ENCODE data around the gene BMP6.

The BMP6 gene

DNA sequence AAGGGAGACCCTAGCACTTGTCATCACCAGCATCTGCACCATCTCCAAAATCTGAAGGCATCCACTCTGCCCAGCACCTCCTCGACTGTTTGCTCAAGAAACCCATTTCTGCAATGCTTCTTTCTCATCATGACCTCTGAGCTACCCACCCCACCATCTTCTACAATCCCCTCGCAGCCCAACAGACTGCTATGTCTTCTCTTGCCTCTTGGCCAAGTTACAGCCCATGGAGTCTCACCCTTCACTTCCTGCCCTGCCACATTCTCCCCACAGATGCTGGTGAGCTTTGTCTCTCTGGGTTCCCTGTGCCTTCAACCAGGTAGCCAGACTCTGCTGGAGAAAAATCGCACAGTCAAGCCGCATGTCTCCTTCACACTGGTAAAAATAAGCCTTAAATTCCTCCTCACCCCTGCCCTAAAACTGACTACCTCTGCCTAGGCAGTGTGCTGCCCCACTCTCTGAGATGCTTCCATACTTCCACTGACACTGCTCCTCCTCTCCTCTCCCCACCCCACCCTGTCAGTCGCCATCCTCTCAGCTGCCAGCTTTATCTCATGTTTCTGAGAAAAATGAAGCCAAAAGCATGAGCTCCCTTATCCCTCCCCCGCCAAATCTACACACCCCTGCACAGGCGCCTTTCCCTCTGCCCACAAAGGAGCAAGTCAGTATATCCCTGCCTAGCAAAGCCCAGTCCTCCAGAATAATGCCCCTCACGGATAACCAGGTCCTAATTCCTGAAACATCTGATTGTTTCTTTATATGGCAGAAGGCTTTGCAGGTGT lies 187.0 kb downstream of the BMP6 start:
- H3K4me3 ChIP-seq (ENCODE audit: insufficient read depth, low read depth, low read length, poor library complexity, severe bottlenecking): no peak overlapping the region
- H3K4me1 ChIP-seq (ENCODE audit: control insufficient read depth, insufficient read depth, low read length, poor library complexity, severe bottlenecking): peaks cover 12% of the 10 kb centered on the region
- no peaks in the 10 kb centered on the region for H3K27me3 ChIP-seq (replicated peaks; ENCODE audit: control insufficient read depth, insufficient read depth, low read length, poor library complexity, severe bottlenecking)
- no peak for DNase-seq
- no peaks in the 10 kb centered on the region for H3K9me3 ChIP-seq (ENCODE audit: control insufficient read depth, low read length)
- no peak overlapping the region for H3K27ac ChIP-seq (ENCODE audit: insufficient read depth, low read length, poor library complexity, severe bottlenecking)
- no peaks in the 10 kb centered on the region for H3K36me3 ChIP-seq (ENCODE audit: control insufficient read depth, insufficient read depth, low read length)

DNA sequence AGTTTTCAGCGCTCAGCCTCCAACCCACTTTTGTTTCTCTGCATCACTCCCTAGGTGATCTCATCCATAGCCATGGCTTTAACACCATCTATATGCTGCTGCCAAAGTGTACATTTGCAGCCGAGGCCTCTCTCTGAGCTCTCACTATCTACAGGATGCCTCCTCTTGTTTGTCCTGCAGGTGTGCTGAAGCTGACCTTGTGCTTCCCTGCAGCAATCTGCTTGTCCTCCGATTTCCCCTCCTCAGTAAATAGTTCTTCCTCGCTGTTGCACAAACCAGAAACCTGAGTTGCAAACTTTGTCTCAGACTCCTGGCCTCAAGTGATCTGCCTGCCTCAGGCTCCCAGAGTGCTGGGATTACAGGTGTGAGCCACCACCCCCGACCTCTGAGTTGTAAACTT lies 188.4 kb downstream of the BMP6 start:
- Histone ChIP-seq H3K9me3 (ENCODE audit: control insufficient read depth, low read length) (no peaks in the 10 kb centered on the region), H3K27me3 (replicated peaks; ENCODE audit: control insufficient read depth, insufficient read depth, low read length, poor library complexity, severe bottlenecking) (peaks cover 5% of the 10 kb centered on the region), H3K27ac (ENCODE audit: insufficient read depth, low read length, poor library complexity, severe bottlenecking) (no peak overlapping the region), H3K36me3 (ENCODE audit: control insufficient read depth, insufficient read depth, low read length) (no peaks in the 10 kb centered on the region), H3K4me3 (ENCODE audit: insufficient read depth, low read depth, low read length, poor library complexity, severe bottlenecking) (no peak overlapping the region), H3K4me1 (ENCODE audit: control insufficient read depth, insufficient read depth, low read length, poor library complexity, severe bottlenecking) (peaks cover 9% of the 10 kb centered on the region)
- DNase-seq: no peak

DNA sequence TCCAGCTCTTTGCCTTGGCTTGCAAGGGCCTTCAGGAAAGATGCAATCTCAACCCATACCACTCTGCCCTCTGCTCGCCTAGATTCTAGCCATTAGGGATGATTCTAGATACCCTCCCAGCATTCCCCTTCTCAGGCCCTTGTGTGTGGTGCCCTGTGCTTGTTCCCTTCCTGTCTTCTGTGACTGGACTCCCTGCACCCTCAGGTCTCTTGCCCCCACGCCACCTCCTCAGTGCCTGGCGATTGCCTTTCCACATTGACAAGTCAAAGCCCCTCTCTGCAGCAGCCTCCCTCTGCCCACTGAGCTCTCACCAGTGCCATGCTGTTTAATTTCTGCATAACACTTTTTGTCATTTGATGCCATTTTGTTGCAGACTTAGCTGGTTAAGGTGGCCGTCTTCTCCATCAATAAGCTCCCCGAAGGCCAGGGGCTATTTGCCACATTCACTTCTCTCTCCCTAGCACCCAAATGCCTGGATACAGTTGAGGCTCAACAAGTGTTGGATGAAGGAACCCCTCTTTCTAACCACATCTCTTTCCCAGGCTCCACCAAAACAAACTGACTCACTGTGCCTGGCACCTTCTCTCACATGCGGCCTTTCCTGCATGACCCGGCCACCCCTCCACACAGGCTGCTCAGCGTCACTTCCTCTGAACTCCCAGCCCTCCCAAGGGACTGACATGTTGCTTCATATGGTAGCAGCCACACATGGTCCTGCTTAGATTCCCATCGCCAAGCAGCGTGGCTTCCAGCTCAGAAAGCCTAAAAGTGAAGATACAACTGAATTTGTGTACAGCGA lies 189.3 kb downstream of the BMP6 start:
- DNase-seq: no peak
- H3K4me3 ChIP-seq (ENCODE audit: insufficient read depth, low read depth, low read length, poor library complexity, severe bottlenecking): no peak overlapping the region

DNA sequence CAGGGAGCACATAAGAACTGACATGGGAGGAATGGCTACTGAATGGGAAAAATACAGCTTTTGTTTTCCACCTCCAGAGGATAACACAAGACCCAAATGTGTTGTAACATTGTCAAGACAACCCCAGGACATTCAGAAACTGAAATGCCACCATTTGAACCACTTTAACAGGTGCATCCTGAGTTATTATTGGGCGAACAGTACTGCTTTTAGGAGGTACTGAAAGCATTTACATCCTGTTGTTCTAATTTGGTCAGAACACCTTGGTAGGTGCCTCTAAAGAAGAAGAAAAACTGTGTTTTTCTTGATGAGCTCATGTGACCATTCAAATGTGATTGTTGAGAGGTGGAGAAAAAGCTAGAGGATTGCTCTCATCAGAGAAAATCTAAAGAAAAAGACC lies 191.1 kb downstream of the BMP6 start:
- no peak overlapping the region for H3K4me3 ChIP-seq (ENCODE audit: insufficient read depth, low read depth, low read length, poor library complexity, severe bottlenecking)
- no peak overlapping the region for H3K27ac ChIP-seq (ENCODE audit: insufficient read depth, low read length, poor library complexity, severe bottlenecking)
- no peaks in the 10 kb centered on the region for H3K9me3 ChIP-seq (ENCODE audit: control insufficient read depth, low read length)
- no peaks in the 10 kb centered on the region for H3K36me3 ChIP-seq (ENCODE audit: control insufficient read depth, insufficient read depth, low read length)
- no peak for DNase-seq
- H3K4me1 ChIP-seq (ENCODE audit: control insufficient read depth, insufficient read depth, low read length, poor library complexity, severe bottlenecking): no peaks in the 10 kb centered on the region
- peaks cover 6% of the 10 kb centered on the region for H3K27me3 ChIP-seq (replicated peaks; ENCODE audit: control insufficient read depth, insufficient read depth, low read length, poor library complexity, severe bottlenecking)

More for the DNA sequence above, 189.3 kb downstream of the BMP6 start:
- Histone ChIP-seq H3K27me3 (replicated peaks; ENCODE audit: control insufficient read depth, insufficient read depth, low read length, poor library complexity, severe bottlenecking) (peaks cover 6% of the 10 kb centered on the region), H3K4me1 (ENCODE audit: control insufficient read depth, insufficient read depth, low read length, poor library complexity, severe bottlenecking) (peaks cover 4% of the 10 kb centered on the region), H3K36me3 (ENCODE audit: control insufficient read depth, insufficient read depth, low read length) (no peaks in the 10 kb centered on the region), H3K9me3 (ENCODE audit: control insufficient read depth, low read length) (no peaks in the 10 kb centered on the region), H3K27ac (ENCODE audit: insufficient read depth, low read length, poor library complexity, severe bottlenecking) (no peak overlapping the region)

DNA sequence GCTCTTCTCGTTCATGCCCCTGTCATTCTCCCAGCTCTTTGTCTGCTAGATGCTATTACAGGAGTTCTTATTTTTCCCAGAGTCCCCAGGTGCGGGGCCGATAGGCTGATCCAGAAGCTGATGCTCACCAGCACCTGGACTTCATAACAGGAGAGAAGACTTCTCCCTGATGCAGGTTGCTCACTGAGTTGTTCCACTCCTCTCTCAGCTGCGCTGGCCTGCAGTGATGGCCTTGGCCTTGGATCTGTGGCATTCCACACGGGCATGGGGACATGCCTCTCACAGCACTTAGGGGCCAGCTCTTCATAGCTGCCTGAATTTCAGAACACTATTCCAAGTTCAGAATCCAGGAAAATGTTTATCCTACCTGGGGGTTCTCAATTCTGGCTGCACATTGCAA lies 191.8 kb downstream of the BMP6 start:
- no peak overlapping the region for H3K4me3 ChIP-seq (ENCODE audit: insufficient read depth, low read depth, low read length, poor library complexity, severe bottlenecking)
- no peaks in the 10 kb centered on the region for H3K9me3 ChIP-seq (ENCODE audit: control insufficient read depth, low read length)
- no peak for DNase-seq
- no peaks in the 10 kb centered on the region for H3K36me3 ChIP-seq (ENCODE audit: control insufficient read depth, insufficient read depth, low read length)
- peaks cover 6% of the 10 kb centered on the region for H3K27me3 ChIP-seq (replicated peaks; ENCODE audit: control insufficient read depth, insufficient read depth, low read length, poor library complexity, severe bottlenecking)
- no peaks in the 10 kb centered on the region for H3K4me1 ChIP-seq (ENCODE audit: control insufficient read depth, insufficient read depth, low read length, poor library complexity, severe bottlenecking)
- H3K27ac ChIP-seq (ENCODE audit: insufficient read depth, low read length, poor library complexity, severe bottlenecking): no peak overlapping the region

DNA sequence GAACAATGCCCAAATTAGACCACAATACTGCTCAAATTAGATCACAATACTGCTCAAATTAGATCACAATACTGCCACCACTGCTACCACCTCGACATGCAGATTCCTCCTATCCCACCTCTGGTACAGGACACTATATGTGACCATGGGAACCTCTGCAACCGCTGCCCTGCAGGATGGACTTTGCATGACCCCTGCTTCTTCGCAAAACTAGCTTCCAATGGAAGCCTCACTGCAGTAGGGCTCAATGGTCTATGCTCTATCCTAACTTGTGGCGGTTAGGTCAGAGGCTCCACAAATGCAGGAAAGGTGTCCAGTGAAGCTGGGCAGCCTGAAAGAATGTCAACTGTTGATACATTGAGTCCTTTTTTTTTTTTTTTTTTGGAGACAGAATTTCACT lies 192.5 kb downstream of the BMP6 start:
- no peaks in the 10 kb centered on the region for H3K36me3 ChIP-seq (ENCODE audit: control insufficient read depth, insufficient read depth, low read length)
- H3K9me3 ChIP-seq (ENCODE audit: control insufficient read depth, low read length): no peaks in the 10 kb centered on the region
- no peak overlapping the region for H3K4me3 ChIP-seq (ENCODE audit: insufficient read depth, low read depth, low read length, poor library complexity, severe bottlenecking)
- H3K27ac ChIP-seq (ENCODE audit: insufficient read depth, low read length, poor library complexity, severe bottlenecking): no peak overlapping the region
- peaks cover 6% of the 10 kb centered on the region for H3K27me3 ChIP-seq (replicated peaks; ENCODE audit: control insufficient read depth, insufficient read depth, low read length, poor library complexity, severe bottlenecking)
- no peak for DNase-seq
- no peaks in the 10 kb centered on the region for H3K4me1 ChIP-seq (ENCODE audit: control insufficient read depth, insufficient read depth, low read length, poor library complexity, severe bottlenecking)

DNA sequence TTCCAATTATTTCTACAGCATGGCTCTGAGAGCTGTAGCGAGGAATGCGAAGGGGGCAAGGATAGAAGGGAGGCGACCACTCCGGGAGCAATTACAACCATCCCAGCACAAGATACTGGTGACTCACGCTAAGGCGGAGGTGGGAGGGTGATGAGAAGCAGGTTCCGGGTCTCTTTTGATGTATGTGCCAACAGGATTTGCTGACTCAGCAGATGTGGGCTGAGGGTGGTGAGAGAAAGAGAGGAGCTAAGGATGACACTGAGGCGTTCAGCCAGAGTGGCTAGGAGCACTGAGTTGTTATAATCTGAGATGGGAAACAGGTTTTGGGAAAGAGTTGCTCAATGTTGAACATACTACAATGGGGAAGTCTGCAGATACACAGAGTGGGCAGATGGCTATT lies 194.0 kb downstream of the BMP6 start:
- no peak overlapping the region for H3K27ac ChIP-seq (ENCODE audit: insufficient read depth, low read length, poor library complexity, severe bottlenecking)
- H3K9me3 ChIP-seq (ENCODE audit: control insufficient read depth, low read length): no peaks in the 10 kb centered on the region
- H3K27me3 ChIP-seq (replicated peaks; ENCODE audit: control insufficient read depth, insufficient read depth, low read length, poor library complexity, severe bottlenecking): peaks cover 6% of the 10 kb centered on the region
- H3K4me1 ChIP-seq (ENCODE audit: control insufficient read depth, insufficient read depth, low read length, poor library complexity, severe bottlenecking): no peaks in the 10 kb centered on the region
- no peaks in the 10 kb centered on the region for H3K36me3 ChIP-seq (ENCODE audit: control insufficient read depth, insufficient read depth, low read length)
- no peak for DNase-seq
- H3K4me3 ChIP-seq (ENCODE audit: insufficient read depth, low read depth, low read length, poor library complexity, severe bottlenecking): no peak overlapping the region

DNA sequence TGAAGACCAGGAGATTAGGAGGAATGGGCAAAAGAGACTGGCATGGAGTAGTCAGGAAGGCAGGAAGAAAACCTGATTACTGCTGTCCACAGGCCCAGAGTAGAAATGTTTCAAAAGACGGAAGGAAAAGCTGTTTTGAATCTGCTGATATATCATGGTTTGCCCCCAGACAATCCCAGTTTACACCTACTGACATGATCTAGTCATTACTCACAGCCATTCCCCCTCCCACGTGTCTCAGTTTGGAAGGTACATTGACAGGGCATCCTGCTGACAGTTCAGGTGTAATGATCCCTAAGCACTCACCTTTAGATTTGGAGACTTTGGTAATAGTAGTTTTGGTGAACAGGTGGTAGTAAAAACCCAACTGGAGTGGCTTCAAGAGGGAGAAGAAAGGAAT lies 194.5 kb downstream of the BMP6 start:
- no peak for DNase-seq
- H3K4me3 ChIP-seq (ENCODE audit: insufficient read depth, low read depth, low read length, poor library complexity, severe bottlenecking): no peak overlapping the region
- peaks cover 6% of the 10 kb centered on the region for H3K27me3 ChIP-seq (replicated peaks; ENCODE audit: control insufficient read depth, insufficient read depth, low read length, poor library complexity, severe bottlenecking)
- H3K4me1 ChIP-seq (ENCODE audit: control insufficient read depth, insufficient read depth, low read length, poor library complexity, severe bottlenecking): no peaks in the 10 kb centered on the region
- no peaks in the 10 kb centered on the region for H3K36me3 ChIP-seq (ENCODE audit: control insufficient read depth, insufficient read depth, low read length)
- H3K9me3 ChIP-seq (ENCODE audit: control insufficient read depth, low read length): no peaks in the 10 kb centered on the region
- H3K27ac ChIP-seq (ENCODE audit: insufficient read depth, low read length, poor library complexity, severe bottlenecking): no peak overlapping the region

DNA sequence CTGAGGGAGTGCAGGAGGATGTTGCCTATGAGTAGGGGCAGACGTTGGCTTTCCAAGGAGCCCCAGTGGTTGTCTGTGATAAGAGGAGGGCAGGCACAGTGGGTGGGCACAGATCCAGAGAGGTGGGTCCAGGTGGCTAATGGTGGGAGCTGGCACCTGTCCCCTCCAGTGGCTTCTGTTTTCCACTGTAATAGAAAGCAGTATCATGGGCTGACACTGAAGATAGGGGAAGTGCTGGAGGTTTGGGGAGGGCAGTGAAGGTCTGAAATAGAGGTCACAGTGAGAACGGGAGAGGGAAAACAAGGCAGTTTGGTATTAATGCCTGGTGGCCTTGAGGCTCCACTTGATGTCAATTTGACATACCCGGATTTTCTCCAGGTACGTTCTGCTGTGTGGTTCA lies 195.1 kb downstream of the BMP6 start:
- no peak for DNase-seq
- no peaks in the 10 kb centered on the region for H3K9me3 ChIP-seq (ENCODE audit: control insufficient read depth, low read length)
- no peak overlapping the region for H3K27ac ChIP-seq (ENCODE audit: insufficient read depth, low read length, poor library complexity, severe bottlenecking)
- peaks cover 6% of the 10 kb centered on the region for H3K27me3 ChIP-seq (replicated peaks; ENCODE audit: control insufficient read depth, insufficient read depth, low read length, poor library complexity, severe bottlenecking)
- H3K4me1 ChIP-seq (ENCODE audit: control insufficient read depth, insufficient read depth, low read length, poor library complexity, severe bottlenecking): no peaks in the 10 kb centered on the region
- no peak overlapping the region for H3K4me3 ChIP-seq (ENCODE audit: insufficient read depth, low read depth, low read length, poor library complexity, severe bottlenecking)
- no peaks in the 10 kb centered on the region for H3K36me3 ChIP-seq (ENCODE audit: control insufficient read depth, insufficient read depth, low read length)

DNA sequence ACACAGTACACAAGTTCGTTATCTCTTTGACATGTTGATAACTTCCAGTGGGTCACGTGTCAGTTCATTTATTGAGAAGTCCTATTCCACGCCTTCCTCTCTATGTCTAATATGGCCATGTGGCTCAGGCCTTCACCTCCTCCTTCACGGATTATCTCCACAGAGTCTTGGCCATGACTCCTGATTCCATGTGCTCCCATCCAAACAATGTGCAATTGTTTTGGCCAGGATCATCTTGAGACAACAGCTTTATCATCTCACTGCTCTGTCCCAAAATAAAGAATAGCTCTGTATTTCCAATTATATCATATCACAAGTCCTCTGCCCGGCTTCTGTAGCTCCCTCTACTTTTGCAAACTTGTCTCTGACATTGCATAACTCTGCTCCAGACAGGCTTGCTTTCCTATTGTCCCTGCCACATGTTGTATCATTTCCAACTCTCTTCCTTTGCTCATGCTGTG lies 195.8 kb downstream of the BMP6 start:
- Histone ChIP-seq H3K9me3 (ENCODE audit: control insufficient read depth, low read length) (no peaks in the 10 kb centered on the region), H3K27ac (ENCODE audit: insufficient read depth, low read length, poor library complexity, severe bottlenecking) (no peak overlapping the region), H3K27me3 (replicated peaks; ENCODE audit: control insufficient read depth, insufficient read depth, low read length, poor library complexity, severe bottlenecking) (peaks cover 6% of the 10 kb centered on the region), H3K36me3 (ENCODE audit: control insufficient read depth, insufficient read depth, low read length) (no peaks in the 10 kb centered on the region), H3K4me1 (ENCODE audit: control insufficient read depth, insufficient read depth, low read length, poor library complexity, severe bottlenecking) (no peaks in the 10 kb centered on the region), H3K4me3 (ENCODE audit: insufficient read depth, low read depth, low read length, poor library complexity, severe bottlenecking) (no peak overlapping the region)
- no peak for DNase-seq

Measured in effector memory CD4-positive, alpha-beta T cell (primary cell).